Heart right ventricle (tissue), 16 donors: ENCODE data around the gene CREB3L4. TPM values are rescaled to one million over a fixed set of nuclear protein-coding genes. Genes with fewer than 3 reads are reported as not detected.
"Not testable (repeated sequence)": the region's sequence is repeated elsewhere in the genome, so short reads cannot be mapped to it uniquely, and the experiment has no call there.

Experiments used
- ATAC-seq, 8 donors: fragments of 200-7000 bp; cut with Tn5 transposase; one replicate each; pipeline ENCODE4 v1.9.1; 2020; ENCODE audit warnings: mild to moderate bottlenecking in 8 of 8, moderate library complexity in 8 of 8, moderate number of reproducible peaks in 1 of 8
- DNase-seq, 2 donors: peaks; one replicate each; pipeline ENCODE4 v3.0.0-alpha.2; 2020
- H3K27ac ChIP-seq, 10 donors: fragments of 200-600 bp; sonication (generic) in 2 of 10; one replicate each; pipeline versions ENCODE4 v1.5.0 to v1.8.0; 2020 to 2022; ENCODE audit warnings: mild to moderate bottlenecking in 3 of 10
- H3K27me3 ChIP-seq, 7 donors: fragments of 200-600 bp; one replicate each; pipeline ENCODE4 v1.8.0; 2021 to 2022; ENCODE audit warnings: mild to moderate bottlenecking in 2 of 7
- H3K36me3 ChIP-seq, 9 donors: fragments of 200-600 bp; sonication (generic) in 1 of 9; one replicate each; pipeline versions ENCODE4 v1.5.0 to v1.8.0; 2020 to 2022; ENCODE audit warnings: mild to moderate bottlenecking in 2 of 9
- H3K4me1 ChIP-seq, 9 donors: fragments of 200-600 bp; sonication (generic) in 1 of 9; one replicate each; pipeline versions ENCODE4 v1.5.0 to v1.8.0; 2020 to 2022; ENCODE audit warnings: mild to moderate bottlenecking in 4 of 9
- H3K4me3 ChIP-seq, 10 donors: fragments of 200-600 bp; sonication (generic) in 2 of 10; one replicate each; pipeline versions ENCODE4 v1.5.0 to v1.8.0; 2020 to 2022; ENCODE audit warnings: mild to moderate bottlenecking in 7 of 10, moderate library complexity in 2 of 10
- H3K9me3 ChIP-seq, 11 donors: fragments of 200-600 bp in 10 of 11; sonication (generic) in 2 of 11; one replicate each; pipeline versions ENCODE4 v1.5.0 to v1.8.0; 2013 to 2022; ENCODE audit warnings: mild to moderate bottlenecking in 2 of 11, control low read depth in 1 of 11, moderate library complexity in 1 of 11
- WGBS, 2 donors: extraction: QIAGEN DNeasy Blood & Tissue Kit; methylation state at CpG; one replicate each; pipeline ENCODE4 v1.1.7; 2013; ENCODE audit warnings: inconsistent platforms in 1 of 2; 5-methylcytosine and 5-hydroxymethylcytosine counted together
- intact Hi-C, 10 donors: fragments of 100-400 bp; cut with DNase I; formaldehyde crosslinking; loops; one replicate each; pipeline versions ENCODE4 v1.11.1 to v1.14.2; 2022
- polyA plus RNA-seq, 2 donors: library from polyadenylated mRNA; stranded (reverse); fragments of 200-250 nt; gene quantifications; one replicate each; pipeline ENCODE4 v1.2.3, GENCODE V29; 2013
- total RNA-seq, 10 donors: library from RNA; stranded (reverse); fragmentation: NEBNext Ultra II Directional in 3 of 10; extraction: Animal tissue kit (Norgen Biotek cat#: 25700) in 3 of 10; gene quantifications; one replicate each; pipeline versions ENCODE4 v1.2.1 to v1.2.4, GENCODE V29; 2021 to 2023
- TF ChIP-seq, protein P1 (sequence below), 9 donors: fragments of 200-600 bp; sonication (generic) in 2 of 9; IDR thresholded peaks; one replicate each; pipeline versions ENCODE4 v1.5.0 to v1.8.0; 2021 to 2022; ENCODE audit warnings: antibody characterized with exemption in 9 of 9, mild to moderate bottlenecking in 5 of 9, moderate library complexity in 1 of 9
- donor health status: Arrhythmogenic right ventricular cardiomyopathy.
- donor health status: ischemic (EF 13 %, LVEDD 7.1; RV severe dilation, severe dysfunction).
- donor health status: healthy with polysubstance abuse.
- donor health status: DM: no; HTN: yes; CAD: no.
- donor health status: DM: no; HTN: no; CAD: no.
- donor health status: ischemic (EF 25% LVEDD 6.9; RV normal size, moderate dysfunction).
- donor health status: ischemic (EF 25% LVEDD 5.7; RV mildly dilated, moderate dysfunction).
- donor health status: healthy.
- donor health status: DM: yes; HTN: yes; CAD: no.
- donor health status: Ischemic cardiomyopathy.
- donor health status: ischemic (EF 35%, LVEDD 5.7; RV mildly dilated, moderate dysfunction).
- donor health status: nonischemic (EF 11% LVEDD 7.7; RV severe dilation, severe dysfunction).
- donor health status: DM: yes; HTN: yes; CAD: no.
- donor health status: PGD.
- donor health status: ischemic (EF 29% LVEDD 5.4; RV normal size, mild dysfunction).
- donor health status: nonischemic (EF 23%, LVEDD 6.1; RV moderate dilation, normal function).

The CREB3L4 gene
- total and polyA plus RNA-seq, 12 donors, result 2.9 to 8.5 (median 4.6) TPM

DNA sequence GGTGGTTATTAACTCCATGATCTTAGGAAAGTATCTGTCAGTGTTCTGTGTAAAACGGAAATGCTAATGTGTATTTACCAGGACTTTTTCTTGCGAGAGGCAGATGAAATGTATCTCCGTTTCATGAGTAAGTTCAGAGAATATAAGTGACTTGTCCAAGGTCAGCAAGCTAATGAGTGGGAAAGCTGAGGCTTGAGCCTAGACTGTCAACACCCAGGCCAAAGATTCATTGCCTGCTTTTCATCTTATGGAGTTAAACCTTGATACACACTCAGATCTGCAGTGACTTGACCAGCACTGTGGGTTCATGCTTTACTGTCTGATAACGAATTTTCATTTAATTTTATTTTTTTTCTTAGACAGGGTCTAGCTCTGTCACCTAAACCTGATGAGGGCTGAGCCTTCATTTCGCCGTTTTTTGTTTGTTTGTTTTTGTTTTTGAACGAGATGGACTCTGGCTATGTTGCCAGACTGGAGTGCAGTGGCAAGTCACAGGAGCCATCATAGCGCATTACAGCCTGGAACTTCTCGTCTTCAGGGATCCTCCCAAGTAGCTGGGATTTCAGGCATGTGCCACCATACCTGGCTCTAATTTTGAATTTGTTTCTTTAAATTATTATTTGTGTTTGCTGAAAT is 10.7 kb downstream of the CREB3L4 start:
- Histone ChIP-seq H3K9me3 (no peaks in the 10 kb centered on the region), H3K4me3 (peak overlapping the region in 9 of 10 donors; percentile 78 to 99 (median 95)), H3K4me1 (peaks cover 7 to 47% (median 19%) of the 10 kb centered on the region in 9 donors), H3K27me3 (no peaks in the 10 kb centered on the region), H3K36me3 (peaks cover 0 to 71% (median 24%) of the 10 kb centered on the region in 9 donors), H3K27ac (peak overlapping the region in 9 of 10 donors; percentile 90 to 98 (median 97))
- DNase-seq, result no peak
- intact Hi-C loops, result no loop called here
- TF ChIP-seq, protein P1, sequence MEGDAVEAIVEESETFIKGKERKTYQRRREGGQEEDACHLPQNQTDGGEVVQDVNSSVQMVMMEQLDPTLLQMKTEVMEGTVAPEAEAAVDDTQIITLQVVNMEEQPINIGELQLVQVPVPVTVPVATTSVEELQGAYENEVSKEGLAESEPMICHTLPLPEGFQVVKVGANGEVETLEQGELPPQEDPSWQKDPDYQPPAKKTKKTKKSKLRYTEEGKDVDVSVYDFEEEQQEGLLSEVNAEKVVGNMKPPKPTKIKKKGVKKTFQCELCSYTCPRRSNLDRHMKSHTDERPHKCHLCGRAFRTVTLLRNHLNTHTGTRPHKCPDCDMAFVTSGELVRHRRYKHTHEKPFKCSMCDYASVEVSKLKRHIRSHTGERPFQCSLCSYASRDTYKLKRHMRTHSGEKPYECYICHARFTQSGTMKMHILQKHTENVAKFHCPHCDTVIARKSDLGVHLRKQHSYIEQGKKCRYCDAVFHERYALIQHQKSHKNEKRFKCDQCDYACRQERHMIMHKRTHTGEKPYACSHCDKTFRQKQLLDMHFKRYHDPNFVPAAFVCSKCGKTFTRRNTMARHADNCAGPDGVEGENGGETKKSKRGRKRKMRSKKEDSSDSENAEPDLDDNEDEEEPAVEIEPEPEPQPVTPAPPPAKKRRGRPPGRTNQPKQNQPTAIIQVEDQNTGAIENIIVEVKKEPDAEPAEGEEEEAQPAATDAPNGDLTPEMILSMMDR (IDR thresholded peaks at IDR 0.05), result no peak
- 73 to 78% methylated on average over 9 of the region's 9 CpGs for WGBS, 2 donors
- ATAC-seq, result no peak

DNA sequence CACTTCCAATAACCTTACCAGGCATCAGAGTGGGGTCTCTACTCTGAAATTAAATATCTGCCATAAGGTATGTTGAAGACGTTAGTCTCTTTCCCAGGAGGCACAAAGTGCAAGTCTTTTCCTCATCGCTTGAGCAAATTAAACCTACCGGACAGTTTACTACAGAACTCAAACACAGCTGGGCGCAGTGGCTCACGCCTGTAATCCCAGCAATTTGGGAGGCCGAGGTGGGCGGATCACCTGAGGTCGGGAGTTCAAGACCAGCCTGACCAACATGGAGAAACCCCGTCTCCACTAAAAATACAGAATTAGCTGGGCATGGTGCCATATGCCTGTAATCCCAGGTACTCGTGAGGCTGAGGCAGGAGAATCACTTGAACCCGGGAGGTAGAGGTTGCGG is 11.4 kb downstream of the CREB3L4 start:
- DNase-seq, ATAC-seq, H3K9me3 ChIP-seq, H3K4me3 ChIP-seq, H3K27me3 ChIP-seq, intact Hi-C loops: not testable (repeated sequence)
- peaks cover 7 to 51% (median 19%) of the 10 kb centered on the region in 9 donors for H3K4me1 ChIP-seq
- peaks cover 0 to 70% (median 17%) of the 10 kb centered on the region in 9 donors for H3K36me3 ChIP-seq
- 92 to 94% methylated on average over 12 of the region's 12 CpGs for whole genome bisulfite sequencing, 2 donors
- H3K27ac ChIP-seq, result peak overlapping the region in 2 of 10 donors; percentile 97 to 98

DNA sequence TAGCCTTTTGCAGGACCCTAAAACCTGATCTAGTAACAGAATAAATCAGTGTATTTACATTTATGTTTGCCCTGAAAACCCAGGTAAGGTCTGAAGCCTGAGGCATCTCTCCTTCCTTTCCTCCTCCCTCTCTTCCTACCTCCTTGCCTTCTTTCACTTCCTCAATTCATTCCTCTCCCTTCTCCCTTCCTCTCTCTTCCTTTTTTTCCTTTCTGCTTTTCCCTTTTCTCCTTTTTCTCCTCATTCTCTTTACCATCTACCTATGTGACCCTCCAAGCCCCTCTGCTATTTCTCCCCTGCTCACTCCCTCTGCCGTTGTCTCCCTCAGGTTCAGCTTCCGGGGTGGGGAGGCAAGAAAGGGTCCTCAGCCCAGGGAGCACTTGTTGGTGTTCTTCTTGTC is 14.0 kb downstream of the CREB3L4 start:
- peak overlapping the region in 4 of 10 donors; percentile 41 to 65 (median 50) for H3K27ac ChIP-seq
- 79 to 86% methylated on average over 2 of the region's 2 CpGs for WGBS, 2 donors
- H3K36me3 ChIP-seq, result peaks cover 0 to 45% (median 0%) of the 10 kb centered on the region in 9 donors
- not testable (repeated sequence) for H3K27me3 ChIP-seq, H3K9me3 ChIP-seq, H3K4me3 ChIP-seq, ATAC-seq, DNase-seq
- intact Hi-C loops, result loop anchor here in 4 of 10 donors (5.0 to 10.0 kb wide), 4 partner anchors 59 to 307 kb away; partner anchors contain the start of genes ILF2 (in 2 of the 4), NPR1 (in 2 of the 4) and GATAD2B (in 1 of the 4)
- H3K4me1 ChIP-seq, result peaks cover 8 to 51% (median 25%) of the 10 kb centered on the region in 9 donors

DNA sequence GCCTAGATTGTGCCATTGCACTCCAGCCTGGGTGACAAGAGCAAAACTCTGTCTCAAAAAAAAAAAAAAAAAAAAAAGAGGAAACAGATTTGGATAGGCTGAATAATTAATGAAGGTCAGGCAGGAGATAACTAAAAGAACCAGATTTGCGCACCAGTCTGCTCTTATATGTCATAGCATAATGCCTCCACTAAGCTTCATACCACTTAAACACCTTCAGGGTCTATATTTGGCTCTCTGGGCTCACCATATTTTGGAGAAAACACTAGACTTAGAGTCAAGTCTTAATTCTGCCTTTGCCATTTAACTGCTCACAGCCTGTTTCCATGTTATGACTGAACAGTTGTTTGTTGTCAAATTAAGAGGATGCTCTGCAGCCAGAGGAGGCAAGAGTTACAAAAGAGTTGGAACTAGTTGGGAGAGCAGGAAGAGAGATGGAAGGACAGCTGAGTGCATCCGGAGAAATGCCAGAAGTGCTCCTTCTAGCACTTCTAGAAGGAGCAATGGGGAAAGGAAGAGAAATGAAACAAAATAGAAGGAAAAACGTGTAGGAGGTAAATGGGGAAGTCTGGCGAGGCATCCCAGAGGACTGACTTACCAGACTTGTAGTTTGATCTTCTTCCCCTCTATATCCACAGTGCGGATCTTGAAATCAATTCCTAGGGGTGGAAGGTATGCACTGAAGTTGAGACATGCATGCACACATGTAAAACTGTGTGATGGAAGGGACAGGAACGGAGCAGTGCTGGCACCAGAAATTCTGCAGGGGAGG is 16.6 kb downstream of the CREB3L4 start:
- TF ChIP-seq, protein P1 (IDR thresholded peaks at IDR 0.05), result no peak
- H3K27ac ChIP-seq, result peak overlapping the region in 7 of 10 donors; percentile 74 to 91 (median 89)
- DNase-seq (no peak), ATAC-seq (no peak)
- H3K9me3 ChIP-seq, result no peaks in the 10 kb centered on the region
- peak overlapping the region in 5 of 10 donors; percentile 53 to 71 (median 64) for H3K4me3 ChIP-seq
- peaks cover 8 to 43% (median 19%) of the 10 kb centered on the region in 9 donors for H3K4me1 ChIP-seq
- H3K27me3 ChIP-seq, result no peaks in the 10 kb centered on the region
- intact Hi-C loops, result loop anchor here in 4 of 10 donors (5.0 to 10.0 kb wide), 4 partner anchors 62 to 310 kb away; partner anchors contain the start of genes ILF2 (in 2 of the 4), NPR1 (in 2 of the 4) and GATAD2B (in 1 of the 4)
- H3K36me3 ChIP-seq, result peaks cover 0 to 39% (median 0%) of the 10 kb centered on the region in 9 donors
- WGBS, 2 donors, result 60 to 62% methylated on average over 6 of the region's 6 CpGs

DNA sequence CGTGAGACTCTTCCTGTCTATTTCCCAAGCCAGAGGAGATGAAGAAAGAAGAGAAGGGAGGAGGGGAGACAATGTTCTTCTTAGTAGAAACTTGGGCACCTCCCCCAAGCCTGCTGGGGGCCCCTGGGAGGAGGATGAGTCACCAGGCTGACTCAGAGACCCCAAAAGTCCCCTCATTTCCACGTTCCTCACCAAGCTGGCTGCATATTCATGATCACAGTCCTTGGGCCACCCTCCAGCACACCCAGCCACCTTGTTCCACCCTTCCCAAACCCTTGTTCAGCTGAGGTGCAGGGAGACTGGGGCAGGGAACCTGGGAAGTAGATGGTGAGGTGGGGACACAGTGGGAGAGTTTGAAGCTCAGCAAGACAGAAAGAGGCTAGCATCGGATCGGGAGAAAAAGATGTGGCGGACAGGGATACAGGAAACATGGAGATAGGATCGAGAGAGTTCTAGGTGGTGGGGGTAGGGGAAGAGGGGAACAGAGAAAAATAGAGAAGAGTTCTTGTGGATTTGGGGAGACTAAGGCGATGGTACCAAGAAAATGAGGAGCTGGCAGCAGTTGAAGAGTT is 17.7 kb downstream of the CREB3L4 start:
- Histone ChIP-seq H3K27ac (peak overlapping the region; percentile 38 to 91 (median 88)), H3K9me3 (no peaks in the 10 kb centered on the region), H3K27me3 (no peaks in the 10 kb centered on the region), H3K36me3 (peaks cover 0 to 33% (median 0%) of the 10 kb centered on the region in 9 donors), H3K4me3 (peak overlapping the region; percentile 53 to 74 (median 68)), H3K4me1 (peaks cover 8 to 49% (median 24%) of the 10 kb centered on the region in 9 donors)
- ATAC-seq (peak in 5 of 8 donors; percentile 2 to 55 (median 4)), DNase-seq (no peak)
- TF ChIP-seq, protein P1 (IDR thresholded peaks at IDR 0.05), result no peak
- 16 to 17% methylated on average over 7 of the region's 7 CpGs for WGBS, 2 donors
- intact Hi-C loops, result loop anchor here in 9 of 10 donors (5.0 to 10.0 kb wide), 6 partner anchors 188 to 478 kb away; partner anchors contain the start of genes NPR1 (in 6 of the 9) and ILF2 (in 3 of the 9)
